Immature natural killer cell (primary cell): ENCODE results near the gene EN2. TPM values are rescaled to one million over a fixed set of nuclear protein-coding genes. Genes with fewer than 3 reads are reported as not detected.
"Not testable (repeated sequence)": the region's sequence is repeated elsewhere in the genome, so short reads cannot be mapped to it uniquely, and the experiment has no call there.

Experiments
- DNase-seq, 3 donors: peaks; one replicate each; pipeline ENCODE4 v3.0.0; 2022; ENCODE audit warnings: mixed read lengths in 1 of 3
- H3K27ac Mint-ChIP-seq, 6 donors: one replicate each; pipeline ENCODE4 v1.8.0; 2020; ENCODE audit warnings: mixed read lengths in 6 of 6, mild to moderate bottlenecking in 5 of 6, inconsistent platforms in 4 of 6, moderate library complexity in 3 of 6
- H3K27me3 Mint-ChIP-seq, 3 donors: one replicate each; pipeline ENCODE4 v1.8.0; 2020 to 2021; ENCODE audit warnings: low read depth in 3 of 3, mild to moderate bottlenecking in 3 of 3, mixed read lengths in 3 of 3, moderate library complexity in 3 of 3, inconsistent platforms in 1 of 3
- H3K36me3 Mint-ChIP-seq, 3 donors: one replicate each; pipeline ENCODE4 v1.8.0; 2020; ENCODE audit warnings: mixed read lengths in 3 of 3, inconsistent platforms in 2 of 3, mild to moderate bottlenecking in 2 of 3
- H3K4me1 Mint-ChIP-seq, 2 donors: one replicate each; pipeline ENCODE4 v1.8.0; 2020; ENCODE audit warnings: inconsistent platforms in 2 of 2, mild to moderate bottlenecking in 2 of 2, mixed read lengths in 2 of 2, moderate library complexity in 1 of 2
- H3K4me3 Mint-ChIP-seq, 5 donors: one replicate each; pipeline ENCODE4 v1.8.0; 2020; ENCODE audit warnings: mild to moderate bottlenecking in 5 of 5, mixed read lengths in 5 of 5, inconsistent platforms in 3 of 5, moderate library complexity in 3 of 5
- H3K9me3 Mint-ChIP-seq, 6 donors: one replicate each; pipeline ENCODE4 v1.8.0; 2020; ENCODE audit warnings: mild to moderate bottlenecking in 6 of 6, mixed read lengths in 6 of 6, inconsistent platforms in 4 of 6, moderate library complexity in 3 of 6
- polyA plus RNA-seq, 3 donors: library from polyadenylated mRNA; unstranded; fragments of 300-500 nt; fragmentation: Illumina TruSeq; gene quantifications; one replicate each; pipeline ENCODE4 v1.2.3, GENCODE V29; 2021

The EN2 gene
- polyA plus RNA-seq, 3 donors from 2014 or later = not detected

- H3K9me3 Mint-ChIP-seq = no peaks in the 10 kb centered on the region
- H3K27me3 Mint-ChIP-seq = peaks cover 3 to 17% (median 9%) of the 10 kb centered on the region in 3 donors
- no peak overlapping the region for H3K27ac Mint-ChIP-seq
- no peak overlapping the region for H3K4me3 Mint-ChIP-seq
- DNase-seq = no peak
- H3K4me1 Mint-ChIP-seq = no peaks in the 10 kb centered on the region
- H3K36me3 Mint-ChIP-seq = no peaks in the 10 kb centered on the region
These were observed 26.2 kb upstream of the EN2 start for GRCh38 chr7:155431711-155432110.

DNA sequence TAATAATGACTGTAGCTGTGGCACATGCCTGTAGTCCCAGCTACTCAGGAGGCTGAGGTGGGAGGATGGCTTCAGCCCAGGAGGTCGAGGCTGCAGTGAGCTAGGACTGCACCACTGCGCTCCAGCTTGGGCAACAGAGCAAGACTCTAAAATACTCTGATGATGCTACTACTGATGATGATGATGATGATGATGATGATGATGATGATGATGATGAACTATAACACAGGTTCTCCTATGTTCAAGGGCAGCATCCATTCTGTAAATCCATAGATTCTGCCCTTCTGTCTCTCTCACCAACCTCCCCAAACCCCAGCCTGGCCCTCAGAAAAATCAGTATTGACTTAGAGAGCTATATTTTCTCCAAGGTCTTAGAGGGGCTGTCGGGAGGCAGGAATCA, 22.8 kb upstream of the EN2 start:
- Mint-ChIP-seq H3K27me3 (peaks cover 3 to 20% (median 6%) of the 10 kb centered on the region in 3 donors), H3K36me3 (no peaks in the 10 kb centered on the region), H3K4me1 (no peaks in the 10 kb centered on the region), H3K27ac (no peak overlapping the region), H3K9me3 (no peaks in the 10 kb centered on the region), H3K4me3 (no peak overlapping the region)
- DNase-seq = no peak

DNA sequence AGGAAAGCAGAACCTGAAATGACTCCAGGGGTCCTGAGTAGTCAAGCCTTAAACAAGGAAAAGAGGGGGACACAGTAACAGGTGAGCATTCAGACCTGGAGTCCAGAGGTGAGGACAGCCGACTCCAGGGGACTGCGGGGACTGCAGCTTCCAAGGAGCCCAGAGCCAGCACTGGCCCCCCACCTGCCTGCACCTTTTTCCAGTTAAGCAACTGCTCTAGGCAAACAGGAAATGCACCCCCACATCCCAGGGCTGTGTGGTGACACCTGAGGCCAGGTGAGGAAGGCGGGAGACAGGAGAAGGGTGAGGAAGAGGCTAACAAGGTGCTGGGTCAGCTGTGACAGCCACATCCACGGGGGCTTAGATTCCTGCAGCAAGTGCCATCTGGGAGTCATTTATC, 20.1 kb upstream of the EN2 start:
- H3K27ac Mint-ChIP-seq = no peak overlapping the region
- no peaks in the 10 kb centered on the region for H3K36me3 Mint-ChIP-seq
- no peak for DNase-seq
- no peaks in the 10 kb centered on the region for H3K9me3 Mint-ChIP-seq
- H3K27me3 Mint-ChIP-seq = peaks cover 2 to 14% (median 11%) of the 10 kb centered on the region in 3 donors
- no peaks in the 10 kb centered on the region for H3K4me1 Mint-ChIP-seq
- H3K4me3 Mint-ChIP-seq = no peak overlapping the region

- peaks cover 5 to 16% (median 15%) of the 10 kb centered on the region in 3 donors for H3K27me3 Mint-ChIP-seq
These were observed 19.2 kb upstream of the EN2 start for GRCh38 chr7:155438777-155439176.

GRCh38 chr7:155439311-155440017, 18.5 kb upstream of the EN2 start:
- H3K27me3 Mint-ChIP-seq = peaks cover 5 to 16% (median 15%) of the 10 kb centered on the region in 3 donors
- no peak overlapping the region for H3K27ac Mint-ChIP-seq
- H3K4me3 Mint-ChIP-seq = no peak overlapping the region
- no peaks in the 10 kb centered on the region for H3K36me3 Mint-ChIP-seq
- H3K9me3 Mint-ChIP-seq = no peaks in the 10 kb centered on the region
- no peaks in the 10 kb centered on the region for H3K4me1 Mint-ChIP-seq
- no peak for DNase-seq

More at GRCh38 chr7:155438777-155439176, 19.2 kb upstream of the EN2 start:
- H3K9me3 Mint-ChIP-seq = no peaks in the 10 kb centered on the region
- no peak overlapping the region for H3K4me3 Mint-ChIP-seq
- H3K36me3 Mint-ChIP-seq = no peaks in the 10 kb centered on the region
- H3K4me1 Mint-ChIP-seq = no peaks in the 10 kb centered on the region
- DNase-seq = no peak
- no peak overlapping the region for H3K27ac Mint-ChIP-seq

DNA sequence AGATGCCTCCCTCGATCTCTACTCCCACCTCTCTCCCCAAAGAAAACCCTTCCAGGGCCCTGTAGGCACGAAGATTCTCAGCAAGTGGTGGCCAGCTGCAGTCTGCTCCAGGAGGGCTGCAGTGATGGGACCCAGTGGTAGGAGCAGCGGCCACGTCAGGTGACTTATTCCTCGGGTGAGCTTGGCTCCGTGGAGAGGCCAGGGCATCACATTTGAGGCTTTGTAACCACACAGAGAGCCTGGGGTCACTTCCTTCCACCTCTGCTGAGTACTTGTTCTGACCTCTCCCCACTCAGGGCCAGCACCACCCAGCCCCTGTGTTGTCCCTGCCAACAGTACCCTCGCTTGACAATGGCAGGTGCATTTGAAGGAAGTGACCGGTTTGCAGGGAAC, 17.9 kb upstream of the EN2 start:
- H3K27me3 Mint-ChIP-seq = peaks cover 5 to 16% (median 12%) of the 10 kb centered on the region in 3 donors
- H3K4me1 Mint-ChIP-seq = no peaks in the 10 kb centered on the region
- DNase-seq = no peak
- no peak overlapping the region for H3K4me3 Mint-ChIP-seq
- H3K9me3 Mint-ChIP-seq = no peaks in the 10 kb centered on the region
- H3K27ac Mint-ChIP-seq = no peak overlapping the region
- H3K36me3 Mint-ChIP-seq = no peaks in the 10 kb centered on the region

DNA sequence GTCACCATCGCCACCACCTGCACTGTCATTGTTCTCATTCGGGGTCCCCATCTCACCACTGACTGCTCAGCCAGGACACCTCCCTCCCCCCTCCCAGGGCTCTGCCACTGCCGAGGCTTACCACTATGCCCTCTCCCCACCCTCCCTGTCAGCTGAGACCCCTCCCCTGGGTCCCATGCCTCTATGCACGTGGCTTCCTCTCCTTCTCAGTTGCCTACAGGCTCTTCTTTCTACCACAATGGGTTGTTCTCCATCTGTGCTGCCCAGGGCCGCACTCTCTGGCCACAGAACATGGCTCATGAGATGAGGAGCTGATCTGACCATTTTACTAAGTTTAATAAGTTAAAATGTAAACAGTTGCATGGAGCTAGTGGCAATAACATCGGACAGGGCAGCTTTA, 16.1 kb upstream of the EN2 start:
- Mint-ChIP-seq H3K36me3 (no peaks in the 10 kb centered on the region), H3K9me3 (no peaks in the 10 kb centered on the region), H3K27me3 (peaks cover 5 to 14% (median 5%) of the 10 kb centered on the region in 3 donors), H3K27ac (no peak overlapping the region), H3K4me3 (no peak overlapping the region), H3K4me1 (no peaks in the 10 kb centered on the region)
- no peak for DNase-seq

DNA sequence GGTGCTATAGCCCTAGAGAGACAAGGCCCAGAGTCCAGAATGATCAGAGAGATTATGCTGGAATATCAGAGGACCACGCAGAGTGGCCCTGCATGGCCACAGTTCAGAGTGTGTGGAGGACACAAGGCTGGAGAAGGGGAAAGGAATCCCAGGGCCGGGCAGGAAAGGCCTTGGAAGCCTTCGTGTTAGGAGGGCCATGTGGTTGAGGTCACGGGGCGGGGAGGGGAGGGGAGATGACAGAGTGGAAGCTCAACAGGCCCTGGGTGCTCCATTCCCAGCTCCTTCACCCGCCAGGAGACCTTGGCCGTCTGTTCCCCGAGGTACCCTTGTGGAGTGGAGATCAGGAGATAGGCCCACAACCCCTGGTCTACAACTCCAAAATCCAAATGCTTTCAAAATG, 13.2 kb upstream of the EN2 start:
- no peaks in the 10 kb centered on the region for H3K9me3 Mint-ChIP-seq
- no peaks in the 10 kb centered on the region for H3K36me3 Mint-ChIP-seq
- no peak for DNase-seq
- H3K4me3 Mint-ChIP-seq = no peak overlapping the region
- H3K4me1 Mint-ChIP-seq = peaks cover 0 to 4% of the 10 kb centered on the region in 2 donors
- peaks cover 12 to 13% (median 13%) of the 10 kb centered on the region in 3 donors for H3K27me3 Mint-ChIP-seq
- no peak overlapping the region for H3K27ac Mint-ChIP-seq

- DNase-seq, H3K36me3 Mint-ChIP-seq, H3K4me1 Mint-ChIP-seq, H3K4me3 Mint-ChIP-seq, H3K27ac Mint-ChIP-seq, H3K9me3 Mint-ChIP-seq: not testable (repeated sequence)
- H3K27me3 Mint-ChIP-seq = peaks cover 12 to 16% (median 13%) of the 10 kb centered on the region in 3 donors
These were observed 12.3 kb upstream of the EN2 start for GRCh38 chr7:155445606-155446005.

DNA sequence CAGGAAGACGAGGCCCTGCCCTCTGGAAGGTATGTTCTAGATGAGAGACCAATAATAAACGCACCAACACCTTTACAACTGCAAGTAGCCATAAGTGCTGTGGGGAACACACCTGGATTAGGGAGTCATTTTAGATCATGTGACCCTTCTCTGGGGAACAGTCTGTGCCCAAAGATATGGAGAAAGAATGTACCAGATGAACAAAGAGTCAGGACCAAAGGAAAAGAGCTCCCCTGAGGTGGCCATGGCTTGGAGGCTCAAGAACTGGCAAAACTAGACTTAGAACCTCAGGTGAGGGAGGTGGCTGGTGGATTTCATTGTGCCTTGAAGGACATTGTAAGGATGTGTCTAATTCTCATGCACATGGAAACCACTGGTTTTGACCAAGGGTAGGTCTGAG, 10.3 kb upstream of the EN2 start:
- Mint-ChIP-seq H3K36me3 (no peaks in the 10 kb centered on the region), H3K4me3 (peak overlapping the region in 2 of 5 donors; percentile 22 to 49), H3K27me3 (peaks cover 17 to 29% (median 25%) of the 10 kb centered on the region in 3 donors), H3K27ac (no peak overlapping the region), H3K4me1 (peaks cover 0 to 6% of the 10 kb centered on the region in 2 donors), H3K9me3 (no peaks in the 10 kb centered on the region)
- no peak for DNase-seq

DNA sequence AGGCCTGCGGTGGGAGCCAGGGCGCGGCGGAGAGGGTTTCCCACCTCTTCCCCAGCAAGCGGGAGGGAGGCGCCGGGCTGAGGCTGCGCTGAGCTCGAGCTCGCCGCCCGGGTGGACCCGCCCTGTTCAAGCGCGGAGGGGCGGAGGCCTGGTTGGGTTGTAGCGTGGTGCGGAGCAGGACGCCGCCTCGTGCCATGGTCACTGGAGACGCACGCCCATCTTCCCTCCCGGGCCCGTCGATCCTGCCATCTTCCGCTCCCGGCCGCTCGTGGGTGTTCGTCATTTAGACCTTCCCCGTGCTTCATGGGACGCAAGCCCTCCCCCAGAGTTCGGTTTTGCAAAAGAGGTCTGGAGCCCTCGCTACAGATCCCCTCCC, 9.3 kb upstream of the EN2 start:
- peaks cover 14 to 31% (median 26%) of the 10 kb centered on the region in 3 donors for H3K27me3 Mint-ChIP-seq
- H3K4me1 Mint-ChIP-seq = peaks cover 0 to 6% of the 10 kb centered on the region in 2 donors
- H3K27ac Mint-ChIP-seq = no peak overlapping the region
- no peak for DNase-seq
- H3K4me3 Mint-ChIP-seq = no peak overlapping the region
- no peaks in the 10 kb centered on the region for H3K9me3 Mint-ChIP-seq
- H3K36me3 Mint-ChIP-seq = no peaks in the 10 kb centered on the region

- Mint-ChIP-seq H3K4me1 (peaks cover 0 to 6% of the 10 kb centered on the region in 2 donors), H3K4me3 (no peak overlapping the region), H3K9me3 (no peaks in the 10 kb centered on the region), H3K27ac (no peak overlapping the region), H3K27me3 (peaks cover 14 to 31% (median 26%) of the 10 kb centered on the region in 3 donors), H3K36me3 (no peaks in the 10 kb centered on the region)
- DNase-seq = no peak
These were observed 8.7 kb upstream of the EN2 start for GRCh38 chr7:155449008-155449868.

- no peak for DNase-seq
- Mint-ChIP-seq H3K27ac (no peak overlapping the region), H3K36me3 (no peaks in the 10 kb centered on the region), H3K4me3 (no peak overlapping the region), H3K4me1 (peaks cover 0 to 6% of the 10 kb centered on the region in 2 donors), H3K27me3 (peaks cover 16 to 32% (median 29%) of the 10 kb centered on the region in 3 donors), H3K9me3 (no peaks in the 10 kb centered on the region)
These were observed 7.9 kb upstream of the EN2 start for GRCh38 chr7:155449869-155450557.

GRCh38 chr7:155450558-155450969, 7.4 kb upstream of the EN2 start:
- H3K4me1 Mint-ChIP-seq = peaks cover 4 to 6% of the 10 kb centered on the region in 2 donors

More at GRCh38 chr7:155450558-155450969, 7.4 kb upstream of the EN2 start:
- no peaks in the 10 kb centered on the region for H3K36me3 Mint-ChIP-seq
- no peak for DNase-seq
- peaks cover 21 to 35% (median 29%) of the 10 kb centered on the region in 3 donors for H3K27me3 Mint-ChIP-seq
- H3K9me3 Mint-ChIP-seq = no peaks in the 10 kb centered on the region
- no peak overlapping the region for H3K4me3 Mint-ChIP-seq
- no peak overlapping the region for H3K27ac Mint-ChIP-seq
